ENCODE data around the gene ARL10. TPM values are rescaled to one million over a fixed set of nuclear protein-coding genes. Genes with fewer than 3 reads are reported as not detected.
A peak's percentile ranks its signal among the peaks of the same experiment; 100 is the strongest.

The ARL10 gene
- total and polyA plus RNA-seq, 2 donors from 2014 or later: 2.9 to 6.2 TPM

GRCh38 chr5:176337913-176338312, 27.4 kb upstream of the ARL10 start:
- TF ChIP-seq, protein P1, sequence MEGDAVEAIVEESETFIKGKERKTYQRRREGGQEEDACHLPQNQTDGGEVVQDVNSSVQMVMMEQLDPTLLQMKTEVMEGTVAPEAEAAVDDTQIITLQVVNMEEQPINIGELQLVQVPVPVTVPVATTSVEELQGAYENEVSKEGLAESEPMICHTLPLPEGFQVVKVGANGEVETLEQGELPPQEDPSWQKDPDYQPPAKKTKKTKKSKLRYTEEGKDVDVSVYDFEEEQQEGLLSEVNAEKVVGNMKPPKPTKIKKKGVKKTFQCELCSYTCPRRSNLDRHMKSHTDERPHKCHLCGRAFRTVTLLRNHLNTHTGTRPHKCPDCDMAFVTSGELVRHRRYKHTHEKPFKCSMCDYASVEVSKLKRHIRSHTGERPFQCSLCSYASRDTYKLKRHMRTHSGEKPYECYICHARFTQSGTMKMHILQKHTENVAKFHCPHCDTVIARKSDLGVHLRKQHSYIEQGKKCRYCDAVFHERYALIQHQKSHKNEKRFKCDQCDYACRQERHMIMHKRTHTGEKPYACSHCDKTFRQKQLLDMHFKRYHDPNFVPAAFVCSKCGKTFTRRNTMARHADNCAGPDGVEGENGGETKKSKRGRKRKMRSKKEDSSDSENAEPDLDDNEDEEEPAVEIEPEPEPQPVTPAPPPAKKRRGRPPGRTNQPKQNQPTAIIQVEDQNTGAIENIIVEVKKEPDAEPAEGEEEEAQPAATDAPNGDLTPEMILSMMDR (IDR thresholded peaks at IDR 0.05; ENCODE audit: borderline replicate concordance, extremely low read depth, insufficient read depth): no peak
- Histone ChIP-seq H3K27me3 (ENCODE audit: control insufficient read depth, insufficient read depth, low read length) (no peaks in the 10 kb centered on the region), H3K4me1 (ENCODE audit: control insufficient read depth in 2 of 3, insufficient read depth in 2 of 3, low read depth in 1 of 3, low read length in 3 of 3) (peaks cover 0 to 22% (median 13%) of the 10 kb centered on the region in 3 donors), H3K27ac (ENCODE audit: low read depth in 2 of 2, low read length in 2 of 2) (peak overlapping the region; percentile 71 to 86), H3K9me3 (ENCODE audit: control insufficient read depth in 2 of 3, insufficient read depth in 1 of 3, low read length in 3 of 3) (no peaks in the 10 kb centered on the region), H3K9ac (ENCODE audit: low read length in 3 of 3) (no peak overlapping the region), H3K4me3 (ENCODE audit: low read length in 3 of 3) (no peak overlapping the region), H3K36me3 (ENCODE audit: control insufficient read depth in 2 of 3, insufficient read depth in 3 of 3, low read length in 3 of 3) (peaks cover 0 to 2% (median 0%) of the 10 kb centered on the region in 3 donors)
- intact Hi-C loops (cut with DNase I): no loop called here
- no peak for DNase-seq
- no peak for FAIRE-seq

- peak overlapping the region; percentile 63 to 67 for H3K27ac ChIP-seq (ENCODE audit: low read depth in 2 of 2, low read length in 2 of 2)
- peaks cover 0 to 2% (median 0%) of the 10 kb centered on the region in 3 donors for H3K36me3 ChIP-seq (ENCODE audit: control insufficient read depth in 2 of 3, insufficient read depth in 3 of 3, low read length in 3 of 3)
- peak; percentile 62 for FAIRE-seq
- no peaks in the 10 kb centered on the region for H3K27me3 ChIP-seq (ENCODE audit: control insufficient read depth, insufficient read depth, low read length)
- intact Hi-C loops (cut with DNase I): no loop called here
- no peak overlapping the region for H3K9ac ChIP-seq (ENCODE audit: low read length in 3 of 3)
- TF ChIP-seq, protein P1 (IDR thresholded peaks at IDR 0.05; ENCODE audit: borderline replicate concordance, extremely low read depth, insufficient read depth): no peak
- no peak for DNase-seq
- no peaks in the 10 kb centered on the region for H3K9me3 ChIP-seq (ENCODE audit: control insufficient read depth in 2 of 3, insufficient read depth in 1 of 3, low read length in 3 of 3)
- peaks cover 0 to 22% (median 13%) of the 10 kb centered on the region in 3 donors for H3K4me1 ChIP-seq (ENCODE audit: control insufficient read depth in 2 of 3, insufficient read depth in 2 of 3, low read depth in 1 of 3, low read length in 3 of 3)
- no peak overlapping the region for H3K4me3 ChIP-seq (ENCODE audit: low read length in 3 of 3)
Measured at GRCh38 chr5:176339304-176339703, 26.0 kb upstream of the ARL10 start.

DNA sequence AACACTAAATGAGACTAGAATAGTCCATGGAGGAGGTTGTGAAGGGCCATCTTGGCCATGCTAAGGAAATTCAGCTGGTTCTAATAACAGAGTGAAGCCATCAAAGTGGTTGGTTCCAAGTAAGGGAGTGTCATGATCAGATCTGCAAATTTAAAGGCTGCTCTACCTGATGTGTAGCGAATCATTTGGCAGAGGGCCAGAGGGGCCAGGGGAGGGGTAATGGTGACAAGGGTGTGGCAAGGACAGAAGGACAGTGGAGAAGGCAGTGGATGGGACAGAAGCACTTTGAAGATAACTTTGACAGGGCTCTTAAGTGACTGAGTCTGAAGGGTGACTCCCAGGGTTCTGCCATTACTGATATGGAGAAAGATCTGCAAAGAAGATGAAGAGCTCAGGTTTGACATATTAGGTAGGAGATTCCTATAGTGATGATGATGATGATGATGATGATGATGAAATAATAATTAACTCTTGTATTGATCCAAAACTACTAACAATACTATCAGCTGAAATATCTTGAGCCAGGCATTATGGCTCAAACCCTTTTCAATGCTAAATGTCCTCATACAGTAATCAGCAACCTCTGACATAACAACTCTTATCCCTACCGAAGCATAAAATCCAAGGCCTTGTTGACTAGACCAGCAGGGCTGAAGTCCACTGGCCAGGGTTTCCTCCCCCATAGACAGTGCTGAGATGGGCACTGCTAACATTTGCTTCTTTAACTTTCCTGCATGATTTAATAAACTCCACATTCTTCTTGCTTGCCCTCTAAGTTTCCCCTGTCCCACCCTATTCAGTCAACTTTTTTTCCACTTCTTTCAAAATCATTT, 23.7 kb upstream of the ARL10 start:
- Histone ChIP-seq H3K4me3 (ENCODE audit: low read length in 3 of 3) (no peak overlapping the region), H3K36me3 (ENCODE audit: control insufficient read depth in 2 of 3, insufficient read depth in 3 of 3, low read length in 3 of 3) (peaks cover 0 to 8% (median 8%) of the 10 kb centered on the region in 3 donors), H3K4me1 (ENCODE audit: control insufficient read depth in 2 of 3, insufficient read depth in 2 of 3, low read depth in 1 of 3, low read length in 3 of 3) (peaks cover 0 to 20% (median 13%) of the 10 kb centered on the region in 3 donors), H3K9me3 (ENCODE audit: control insufficient read depth in 2 of 3, insufficient read depth in 1 of 3, low read length in 3 of 3) (no peaks in the 10 kb centered on the region), H3K27ac (ENCODE audit: low read depth in 2 of 2, low read length in 2 of 2) (peak overlapping the region; percentile 50 to 73), H3K9ac (ENCODE audit: low read length in 3 of 3) (no peak overlapping the region), H3K27me3 (ENCODE audit: control insufficient read depth, insufficient read depth, low read length) (no peaks in the 10 kb centered on the region)
- intact Hi-C loops (cut with DNase I): no loop called here
- DNase-seq (peak in 1 of 5 donors; percentile 29), FAIRE-seq (no peak)
- TF ChIP-seq, protein P1 (IDR thresholded peaks at IDR 0.05; ENCODE audit: borderline replicate concordance, extremely low read depth, insufficient read depth): no peak

Measured in kidney (tissue), 14 donors.